AG04449 (cell line): Measurements from ENCODE around the gene WDR20.
"Not testable (repeated sequence)": the region's sequence is repeated elsewhere in the genome, so short reads cannot be mapped to it uniquely, and the experiment has no call there.

Experiments used
- CTCF ChIA-PET: fragments of 350-600 bp; formaldehyde crosslinking; extraction: SDS; loops from one replicate; lab custom pipeline; 2021; ENCODE audit warnings: antibody characterized with exemption; lab: Yijun Ruan, JAX
- POLR2A ChIA-PET: fragments of 400-600, 350-600 bp; formaldehyde crosslinking; extraction: SDS; loops from one replicate; lab custom pipeline; 2020; ENCODE audit warnings: antibody characterized with exemption, inconsistent platforms; lab: Yijun Ruan, JAX
- DNase-seq: peaks from one replicate; pipeline ENCODE4 v3.0.0-alpha.2; 2010; ENCODE audit warnings: low read depth, low spot score
- H3K4me3 ChIP-seq: 2 replicates; pipeline ENCODE4 v1.5.1; 2011; ENCODE audit warnings: low read depth, mild to moderate bottlenecking, control low read depth, low read length
- TF ChIP-seq, protein P1 (sequence below): IDR thresholded peaks from one replicate; pipeline ENCODE4 v1.5.1; 2011; ENCODE audit warnings: mild to moderate bottlenecking, moderate library complexity, low read length, control low read depth, inconsistent platforms; ENCODE audit not compliant: insufficient read depth; ENCODE audit errors: missing control alignments

The WDR20 gene

DNA sequence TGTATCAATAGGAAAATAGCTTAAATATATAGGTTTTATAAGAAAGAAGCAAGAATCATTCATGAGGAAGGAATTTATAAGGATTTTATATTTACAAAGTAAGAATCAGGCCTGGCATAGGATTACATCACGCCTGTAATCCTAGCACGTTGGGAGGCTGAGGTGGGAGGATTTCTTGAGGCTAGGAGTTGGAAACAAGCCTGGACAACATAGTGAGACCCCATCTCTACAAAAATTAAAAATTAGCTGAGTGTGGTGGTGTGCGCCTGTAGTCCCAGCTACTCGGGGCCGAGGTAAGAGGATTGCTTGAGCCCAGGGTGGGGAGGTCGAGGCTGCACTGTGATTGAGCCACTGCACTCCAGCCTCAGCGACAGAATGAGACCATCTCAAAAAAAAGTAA is 10.4 kb downstream of the WDR20 start:
- H3K4me3 ChIP-seq, result no peak overlapping the region
- no peak for DNase-seq
- ChIA-PET CTCF (interaction anchor here (1.5 kb wide), 1 partner anchor 11 kb away, joined by 3 read pairs; no protein-coding TSS in a partner anchor), POLR2A (no interaction called here)
- TF ChIP-seq, protein P1, sequence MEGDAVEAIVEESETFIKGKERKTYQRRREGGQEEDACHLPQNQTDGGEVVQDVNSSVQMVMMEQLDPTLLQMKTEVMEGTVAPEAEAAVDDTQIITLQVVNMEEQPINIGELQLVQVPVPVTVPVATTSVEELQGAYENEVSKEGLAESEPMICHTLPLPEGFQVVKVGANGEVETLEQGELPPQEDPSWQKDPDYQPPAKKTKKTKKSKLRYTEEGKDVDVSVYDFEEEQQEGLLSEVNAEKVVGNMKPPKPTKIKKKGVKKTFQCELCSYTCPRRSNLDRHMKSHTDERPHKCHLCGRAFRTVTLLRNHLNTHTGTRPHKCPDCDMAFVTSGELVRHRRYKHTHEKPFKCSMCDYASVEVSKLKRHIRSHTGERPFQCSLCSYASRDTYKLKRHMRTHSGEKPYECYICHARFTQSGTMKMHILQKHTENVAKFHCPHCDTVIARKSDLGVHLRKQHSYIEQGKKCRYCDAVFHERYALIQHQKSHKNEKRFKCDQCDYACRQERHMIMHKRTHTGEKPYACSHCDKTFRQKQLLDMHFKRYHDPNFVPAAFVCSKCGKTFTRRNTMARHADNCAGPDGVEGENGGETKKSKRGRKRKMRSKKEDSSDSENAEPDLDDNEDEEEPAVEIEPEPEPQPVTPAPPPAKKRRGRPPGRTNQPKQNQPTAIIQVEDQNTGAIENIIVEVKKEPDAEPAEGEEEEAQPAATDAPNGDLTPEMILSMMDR, result no peak

DNA sequence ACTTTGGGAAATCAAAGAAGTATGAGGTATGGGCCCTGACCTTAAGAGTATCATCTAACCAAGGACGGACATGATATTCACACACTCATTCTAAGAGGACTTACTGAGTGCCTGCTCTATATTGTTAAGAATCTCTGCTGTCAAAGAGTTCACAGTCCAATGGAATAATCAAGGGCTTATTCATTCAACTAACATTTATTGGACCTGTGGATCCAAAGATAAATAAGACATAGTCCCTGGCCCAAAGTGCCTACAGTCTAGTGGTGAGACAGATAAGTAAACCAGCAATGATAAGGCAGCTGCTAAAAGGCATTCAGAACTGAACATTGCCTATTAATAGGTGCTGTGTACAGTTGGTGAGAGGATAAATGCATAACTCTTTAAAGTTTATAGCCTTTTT is 11.0 kb downstream of the WDR20 start:
- DNase-seq, result no peak
- CTCF ChIA-PET, result interaction anchor here (1.5 kb wide), 1 partner anchor 12 kb away, joined by 3 read pairs; no protein-coding TSS in a partner anchor
- no peak overlapping the region for H3K4me3 ChIP-seq
- POLR2A ChIA-PET, result no interaction called here
- TF ChIP-seq, protein P1, result no peak

DNA sequence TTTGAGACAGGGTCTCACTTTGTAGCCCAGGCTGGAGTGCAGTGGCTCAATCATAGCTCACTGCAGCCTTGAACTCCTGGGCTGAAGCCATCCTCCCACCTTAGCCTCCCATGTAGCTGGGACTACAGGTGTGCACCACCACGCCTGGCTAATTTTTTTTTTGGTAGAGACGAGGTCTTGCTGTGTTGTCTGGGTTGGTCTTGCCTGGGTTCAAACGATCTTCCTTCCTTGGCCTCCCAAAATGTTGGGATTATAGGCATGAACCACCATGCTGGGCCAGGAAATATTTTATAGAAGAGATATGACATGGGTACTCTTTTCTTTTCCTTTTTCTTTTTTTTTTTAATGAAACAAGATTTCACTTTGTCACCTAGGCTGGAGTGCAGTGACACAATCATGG is 11.7 kb downstream of the WDR20 start:
- CTCF ChIA-PET, result interaction anchor here (1.5 kb wide), 1 partner anchor 13 kb away, joined by 3 read pairs; no protein-coding TSS in a partner anchor
- POLR2A ChIA-PET, result not testable (repeated sequence)

DNA sequence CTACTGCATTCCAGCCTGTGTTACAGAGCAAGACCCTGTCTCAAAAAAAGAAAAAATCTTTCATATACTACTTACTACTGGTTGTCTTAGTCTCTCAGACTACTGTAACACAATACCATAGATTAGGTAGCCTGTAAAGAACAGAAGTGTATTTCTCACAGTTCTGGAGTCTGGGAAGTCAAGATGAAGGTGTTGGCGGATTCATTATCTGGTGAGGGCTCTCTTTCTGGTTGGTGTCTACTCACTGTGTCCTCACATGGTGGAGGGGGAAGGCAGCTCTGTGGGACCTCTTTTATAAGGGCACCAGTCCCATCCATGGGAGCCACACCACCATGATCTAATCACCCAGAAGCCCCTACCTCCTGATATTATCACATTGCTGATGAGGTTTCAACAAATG is 14.4 kb downstream of the WDR20 start:
- TF ChIP-seq, protein P1, result no peak
- CTCF ChIA-PET, result interaction anchor here (0.8 to 2.4 kb wide), 4 partner anchors 10 to 167 kb away, joined by 3 to 6 read pairs (median 4); no protein-coding TSS in a partner anchor
- DNase-seq, result no peak
- H3K4me3 ChIP-seq, result no peak overlapping the region
- POLR2A ChIA-PET, result interaction anchor here (0.7 kb wide), 1 partner anchor 14 kb away, joined by 3 read pairs; no protein-coding TSS in a partner anchor

More for the DNA sequence above, 11.7 kb downstream of the WDR20 start:
- H3K4me3 ChIP-seq, DNase-seq: not testable (repeated sequence)

DNA sequence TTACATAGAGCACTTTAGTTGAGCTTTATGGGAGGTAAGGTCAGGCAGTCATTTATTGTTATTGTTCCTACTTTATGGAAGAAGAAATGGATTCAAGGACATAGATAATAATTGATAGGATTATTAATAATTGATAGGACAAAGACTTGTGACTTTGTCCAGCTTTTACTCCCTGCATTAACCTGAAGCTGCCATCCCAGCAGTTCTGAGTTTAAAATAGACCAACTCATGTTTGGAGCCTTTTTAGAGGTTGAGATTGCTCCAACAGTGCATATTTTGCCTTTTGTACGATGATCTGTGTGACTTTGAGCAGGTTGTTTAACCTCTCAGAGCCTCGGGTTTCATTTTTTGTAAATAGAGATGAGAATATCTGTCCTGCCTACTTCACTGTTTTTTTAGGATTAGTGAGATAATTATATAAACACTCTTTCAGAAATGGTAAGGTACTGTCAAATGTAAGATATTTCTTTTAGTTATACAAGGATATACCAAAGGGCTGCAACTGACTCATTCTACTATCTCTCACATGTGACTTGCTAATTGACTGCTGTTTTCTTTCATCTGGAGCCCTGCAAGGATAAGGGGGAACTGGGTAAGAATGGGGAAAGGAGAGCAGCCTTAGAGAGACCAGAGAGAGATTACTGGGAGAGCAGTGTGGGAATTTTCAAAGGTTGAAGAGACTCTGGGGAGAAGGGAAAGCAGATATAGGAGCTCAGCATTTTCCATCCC is 15.3 kb downstream of the WDR20 start:
- H3K4me3 ChIP-seq, result no peak overlapping the region
- no peak for DNase-seq
- ChIA-PET CTCF (interaction anchor here (0.6 to 2.4 kb wide), 6 partner anchors 9 to 166 kb away, joined by 3 to 7 read pairs (median 4); partner anchors contain the start of gene MOK), POLR2A (interaction anchor here (0.7 kb wide), 1 partner anchor 15 kb away, joined by 3 read pairs; no protein-coding TSS in a partner anchor)
- TF ChIP-seq, protein P1, result no peak

DNA sequence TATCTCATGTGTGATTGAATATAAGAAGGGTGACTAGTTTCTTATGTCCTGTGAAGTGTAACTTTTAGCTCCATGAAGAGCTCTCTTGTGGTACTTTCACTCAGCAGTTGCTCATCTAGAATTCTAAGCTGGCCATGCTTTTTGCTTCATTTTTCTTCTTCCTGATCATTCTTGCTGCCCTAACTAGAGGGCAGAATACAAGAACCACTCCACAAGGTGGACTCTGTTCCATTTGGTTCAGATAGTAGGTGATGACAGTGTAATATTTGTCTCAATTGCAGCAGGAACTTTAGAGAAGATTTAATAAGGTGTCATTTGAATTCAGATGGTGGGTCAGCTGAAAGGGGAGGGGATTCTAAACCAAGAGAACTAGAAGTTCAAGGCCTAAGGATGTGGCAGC is 17.6 kb downstream of the WDR20 start:
- ChIA-PET POLR2A (no interaction called here), CTCF (interaction anchor here (0.9 to 1.4 kb wide), 3 partner anchors 13 to 166 kb away, joined by 3 read pairs; no protein-coding TSS in a partner anchor)
- H3K4me3 ChIP-seq, result no peak overlapping the region
- TF ChIP-seq, protein P1, result no peak
- DNase-seq, result no peak
